GM19099 (cell line): ENCODE measurements around the gene POLR2A.
"Not testable (repeated sequence)": the region's sequence is repeated elsewhere in the genome, so short reads cannot be mapped to it uniquely, and the experiment has no call there.

Experiments
- POLR2A ChIP-seq: IDR thresholded peaks from 3 replicates; pipeline ENCODE4 v1.6.1; 2011; ENCODE audit warnings: low read depth; ENCODE audit not compliant: insufficient read length; ENCODE audit errors: extremely low read depth

POLR2A gene

DNA sequence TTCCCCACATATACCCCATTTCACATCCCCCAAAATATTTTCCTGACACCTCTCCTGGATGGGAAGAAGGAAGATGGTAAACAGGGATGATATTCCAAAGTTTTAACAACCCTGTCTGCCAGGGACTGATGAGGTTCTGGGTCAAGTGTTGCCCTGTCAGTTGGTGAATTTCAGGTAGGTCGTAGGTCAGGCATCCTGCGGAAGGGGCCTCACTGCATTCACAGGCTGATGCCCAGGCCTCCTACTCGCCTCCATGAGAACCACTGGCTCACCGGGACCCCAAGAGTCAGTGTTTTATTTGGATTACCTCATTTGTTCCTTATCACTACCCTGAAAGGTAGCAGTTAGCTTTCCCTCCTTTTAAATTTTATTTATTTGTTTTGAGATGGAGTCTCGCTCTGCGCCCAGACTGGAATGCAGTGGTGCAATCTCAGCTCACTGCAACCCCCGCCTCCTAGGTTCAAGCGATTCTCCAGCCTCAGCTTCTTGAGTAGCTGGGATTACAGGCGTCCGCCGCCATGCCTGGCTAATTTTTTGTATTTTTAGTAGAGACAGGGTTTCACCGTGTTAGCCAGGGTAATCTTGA, 15.3 kb upstream of the POLR2A start:
- no peak for TF ChIP-seq POLR2A

DNA sequence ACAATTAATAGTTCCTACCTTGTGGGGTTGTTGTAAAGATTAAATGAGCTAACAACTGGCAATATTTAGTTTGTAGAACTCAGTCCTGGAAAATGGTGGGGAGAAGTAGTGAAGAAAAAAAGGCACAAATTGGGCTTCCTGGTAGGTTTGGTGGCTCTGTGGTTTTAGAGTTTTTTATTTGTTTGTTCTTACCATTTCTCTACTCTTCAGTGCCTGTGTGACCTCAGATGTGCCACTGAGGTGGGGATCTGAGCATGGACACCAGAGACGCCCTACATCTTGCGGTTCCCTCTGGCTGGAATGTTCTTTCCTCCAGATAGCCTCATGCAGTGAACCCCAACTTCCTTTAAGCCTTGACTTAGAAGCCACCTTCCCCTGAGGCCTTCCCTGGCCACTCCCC, 12.4 kb upstream of the POLR2A start:
- no peak for TF ChIP-seq POLR2A

GRCh38 chr17:7475764-7476422, 8.3 kb upstream of the POLR2A start:
- TF ChIP-seq POLR2A: no peak

- TF ChIP-seq POLR2A: no peak
Observed at GRCh38 chr17:7476494-7476893, 7.7 kb upstream of the POLR2A start.

GRCh38 chr17:7476951-7477350, 7.2 kb upstream of the POLR2A start:
- no peak for TF ChIP-seq POLR2A

- TF ChIP-seq POLR2A: no peak
Observed at GRCh38 chr17:7477392-7478275, 6.5 kb upstream of the POLR2A start.

- TF ChIP-seq POLR2A: no peak
Observed at GRCh38 chr17:7478276-7479212, 5.6 kb upstream of the POLR2A start.

DNA sequence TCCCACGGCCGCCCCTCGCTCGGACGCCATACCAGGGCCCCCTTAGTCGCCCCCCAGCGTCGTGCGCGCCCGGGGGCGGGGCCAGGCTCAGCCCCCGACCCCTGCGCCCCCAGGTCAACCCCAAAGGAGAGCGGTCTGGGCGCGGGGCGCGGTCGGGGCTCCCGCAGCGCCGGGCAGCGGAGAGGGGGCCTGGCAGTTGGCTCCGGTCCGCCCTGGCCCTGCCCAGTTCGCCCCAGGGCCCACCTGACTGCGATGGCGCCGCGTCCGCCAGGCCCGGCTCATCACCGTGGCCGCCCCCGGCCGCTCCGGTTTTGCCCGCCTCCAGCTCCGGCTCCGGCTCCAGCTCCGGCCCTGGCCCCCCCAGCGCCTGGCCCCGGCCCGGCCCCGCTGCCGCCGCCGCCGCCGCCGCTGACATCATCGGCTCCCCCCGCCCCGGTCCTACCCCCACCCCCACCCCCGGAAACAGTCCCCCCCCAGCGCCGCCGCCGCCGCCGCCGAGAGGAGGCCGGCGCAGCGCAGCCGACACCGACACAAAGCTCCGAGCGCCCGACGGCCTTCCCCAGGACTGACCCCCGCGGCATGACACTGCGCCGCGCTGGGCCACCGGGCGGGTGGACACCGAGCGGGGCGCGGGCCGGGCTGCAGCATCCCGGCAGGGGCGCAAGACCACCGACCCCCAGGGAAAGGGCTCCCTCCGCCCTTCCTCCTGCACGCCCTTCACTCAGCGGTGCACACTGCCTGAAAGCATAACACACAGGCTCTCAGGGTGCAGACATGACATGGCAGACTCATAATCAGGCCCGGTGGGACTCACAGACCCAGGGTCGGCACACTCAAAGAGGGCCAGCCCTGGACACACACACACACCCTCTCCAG, 4.7 kb upstream of the POLR2A start, which contains the start of gene ZBTB4:
Gene ZBTB4, minus strand, starts transcription at position 419 of the 876 bp plus-strand sequence. CDS start 12,830 bp downstream, outside the sequence.
- peak; percentile 29 for TF ChIP-seq POLR2A

GRCh38 chr17:7480089-7480384, 4.1 kb upstream of the POLR2A start:
- TF ChIP-seq POLR2A: no peak

DNA sequence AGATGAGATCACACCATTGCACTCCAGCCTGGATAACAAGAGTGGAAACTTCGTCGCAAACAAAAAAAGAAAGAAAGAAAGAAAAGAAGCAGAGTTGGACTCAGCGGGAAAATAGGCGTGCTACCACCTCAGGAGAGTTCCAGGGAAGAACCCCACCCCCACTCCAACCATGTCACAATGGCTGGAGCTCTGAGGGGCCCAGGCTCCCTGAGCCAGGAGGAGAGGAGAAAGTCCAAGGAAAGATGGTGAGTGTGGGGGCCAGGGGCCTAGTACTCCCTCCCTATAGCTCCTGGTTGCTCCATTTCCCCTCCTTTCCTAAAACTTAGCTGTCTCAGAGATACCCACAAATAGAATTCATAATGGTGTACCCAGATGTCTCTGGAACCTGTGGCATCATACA, 2.9 kb upstream of the POLR2A start, which contains the start of gene SLC35G6:
Gene SLC35G6, plus strand, starts transcription at position 172 of the 400 bp plus-strand sequence. Its CDS starts 71 bp downstream, at position 243.
- not testable (repeated sequence) for TF ChIP-seq POLR2A

DNA sequence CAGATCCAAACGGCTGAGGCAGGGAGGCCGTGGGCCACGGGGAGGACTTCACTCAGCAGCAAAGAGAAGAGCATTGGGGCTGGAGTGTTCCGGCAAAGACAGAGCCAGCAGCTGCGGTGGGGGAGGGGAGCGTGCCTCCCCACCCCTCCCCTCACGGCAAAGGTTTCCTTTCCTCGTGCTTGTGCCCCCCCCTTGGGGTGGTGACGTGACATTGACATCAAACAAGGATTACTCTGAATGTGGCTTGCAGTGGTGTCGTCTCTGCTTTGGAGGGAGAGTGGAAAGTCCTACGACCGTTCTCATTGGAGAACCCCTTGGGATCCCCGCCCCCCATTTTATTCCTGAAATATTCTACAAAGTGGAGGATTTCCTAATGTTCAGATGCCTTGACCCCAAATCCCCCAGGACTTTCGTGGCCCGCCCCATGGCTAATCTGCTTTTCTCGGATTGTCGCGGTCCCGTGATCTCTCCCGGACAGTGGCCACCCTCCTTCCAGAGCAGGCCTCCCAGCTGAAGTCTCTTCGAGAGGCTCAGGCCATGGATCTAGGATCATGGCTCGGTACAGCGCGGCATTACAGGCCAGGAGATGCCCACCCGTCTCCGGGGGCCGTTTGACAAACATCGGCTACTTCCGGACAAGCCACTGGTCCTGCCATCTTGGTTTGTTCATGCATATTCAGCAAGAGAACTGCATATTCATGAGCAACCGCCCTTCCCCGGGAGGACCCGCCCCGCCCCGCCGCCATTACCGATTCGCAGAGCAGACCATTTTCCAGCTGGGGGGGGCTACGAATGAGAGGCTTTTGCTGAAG, 705 bp upstream of the POLR2A start:
- TF ChIP-seq POLR2A: no peak

DNA sequence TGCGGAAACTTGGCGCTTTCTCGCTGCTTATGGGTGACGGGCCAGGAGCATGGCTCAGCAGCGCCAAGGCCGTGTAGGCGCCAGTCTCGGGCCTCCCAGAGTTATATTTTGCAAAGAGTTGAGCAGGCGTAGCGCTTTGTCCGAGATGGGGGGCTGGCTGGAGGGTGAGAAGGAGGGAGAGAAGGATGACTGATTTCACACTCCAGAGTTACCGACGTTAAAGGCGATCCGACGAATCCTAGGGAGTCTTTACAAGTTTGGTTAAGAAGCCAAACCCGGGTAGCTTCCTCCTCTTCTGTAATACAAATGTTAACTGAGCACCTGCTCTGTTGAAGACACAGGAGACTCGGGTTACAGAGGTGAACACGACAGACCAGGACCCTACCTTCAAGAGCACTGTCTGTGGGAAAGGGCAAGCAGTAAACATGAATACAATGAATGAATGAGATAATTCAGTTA, 782 bp downstream of the POLR2A start:
- no peak for TF ChIP-seq POLR2A

GRCh38 chr17:7486181-7486580, 2.0 kb downstream of the POLR2A start:
- TF ChIP-seq POLR2A: no peak
